ENCODE measurements around the gene CCSER1. TPM values are rescaled to one million over a fixed set of nuclear protein-coding genes. Genes with fewer than 3 reads are reported as not detected.

The CCSER1 gene
- total and polyA plus RNA-seq, 4 donors: 3.5 to 66.1 (median 14.5) TPM

DNA sequence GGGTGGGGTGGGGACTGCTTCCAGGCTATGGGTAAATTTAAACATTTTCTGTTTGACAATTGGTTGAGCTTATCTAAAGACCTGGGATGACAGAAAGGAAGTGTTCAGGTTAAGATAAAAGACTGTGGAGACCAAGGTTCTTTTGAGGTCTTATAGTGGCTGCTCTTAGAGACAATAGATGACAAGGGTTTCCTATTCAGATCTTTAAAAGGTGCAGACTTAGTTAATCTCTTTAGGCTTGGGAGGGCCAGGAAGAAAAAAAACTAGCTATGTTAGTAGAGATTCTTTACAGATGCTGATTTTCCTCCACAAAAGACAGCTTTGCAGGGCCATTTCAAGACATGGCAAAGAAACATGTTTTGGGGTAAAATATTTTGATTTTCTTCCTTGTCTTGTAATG lies 972.5 kb downstream of the CCSER1 start:
- no peak overlapping the region for H3K27ac ChIP-seq (ENCODE audit: low read depth, low read length)
- no peak overlapping the region for H3K4me3 ChIP-seq (ENCODE audit: low read depth, low read length)
- H3K27me3 ChIP-seq (ENCODE audit: control insufficient read depth, insufficient read depth, low read length): no peaks in the 10 kb centered on the region
- no peaks in the 10 kb centered on the region for H3K4me1 ChIP-seq (ENCODE audit: control insufficient read depth, insufficient read depth, low read length)
- H3K9me3 ChIP-seq (ENCODE audit: control insufficient read depth, insufficient read depth, low read length): no peaks in the 10 kb centered on the region
- no peak for DNase-seq (ENCODE audit: low read depth in 4 of 6, low spot score in 6 of 6)
- no peaks in the 10 kb centered on the region for H3K36me3 ChIP-seq (ENCODE audit: control insufficient read depth, insufficient read depth, low read length)

- Histone ChIP-seq H3K4me3 (ENCODE audit: low read depth, low read length) (no peak overlapping the region), H3K9me3 (ENCODE audit: control insufficient read depth, insufficient read depth, low read length) (no peaks in the 10 kb centered on the region), H3K4me1 (ENCODE audit: control insufficient read depth, insufficient read depth, low read length) (no peaks in the 10 kb centered on the region), H3K27ac (ENCODE audit: low read depth, low read length) (no peak overlapping the region), H3K36me3 (ENCODE audit: control insufficient read depth, insufficient read depth, low read length) (no peaks in the 10 kb centered on the region), H3K27me3 (ENCODE audit: control insufficient read depth, insufficient read depth, low read length) (no peaks in the 10 kb centered on the region)
- DNase-seq (ENCODE audit: low read depth in 4 of 6, low spot score in 6 of 6): no peak
- WGBS (ENCODE audit: insufficient coverage): 100% methylated on average over 3 of the region's 3 CpGs
Observed at GRCh38 chr4:91108751-91109150, 981.6 kb downstream of the CCSER1 start.

DNA sequence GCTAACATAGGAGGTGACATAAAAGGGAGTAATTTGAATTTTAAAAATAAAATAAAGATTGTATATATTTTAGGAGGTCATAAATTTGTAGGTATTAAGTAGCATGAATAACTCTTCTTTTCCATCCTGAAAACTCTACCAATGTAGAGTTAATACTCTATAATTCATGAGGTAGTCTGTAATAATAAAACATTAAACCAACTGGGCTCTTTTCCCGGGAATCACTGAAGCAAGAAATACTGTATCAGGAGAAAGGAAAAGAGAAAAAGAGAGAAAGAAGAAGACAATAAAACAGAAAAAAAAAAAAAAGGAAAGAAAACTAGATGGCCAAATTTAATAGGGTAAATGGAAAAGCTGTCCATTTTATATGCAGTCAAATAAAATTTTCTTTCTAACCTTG lies 984.4 kb downstream of the CCSER1 start:
- Histone ChIP-seq H3K36me3 (ENCODE audit: control insufficient read depth, insufficient read depth, low read length) (no peaks in the 10 kb centered on the region), H3K27me3 (ENCODE audit: control insufficient read depth, insufficient read depth, low read length) (no peaks in the 10 kb centered on the region), H3K27ac (ENCODE audit: low read depth, low read length) (no peak overlapping the region), H3K4me1 (ENCODE audit: control insufficient read depth, insufficient read depth, low read length) (no peaks in the 10 kb centered on the region), H3K9me3 (ENCODE audit: control insufficient read depth, insufficient read depth, low read length) (no peaks in the 10 kb centered on the region), H3K4me3 (ENCODE audit: low read depth, low read length) (no peak overlapping the region)
- DNase-seq (ENCODE audit: low read depth in 4 of 6, low spot score in 6 of 6): peak in 1 of 6 donors; percentile 37
- WGBS (ENCODE audit: insufficient coverage): no CpG with 5 or more reads among the region's 1 CpG

GRCh38 chr4:91113130-91113706 lies 986.0 kb downstream of the CCSER1 start:
- Histone ChIP-seq H3K27ac (ENCODE audit: low read depth, low read length) (no peak overlapping the region), H3K36me3 (ENCODE audit: control insufficient read depth, insufficient read depth, low read length) (no peaks in the 10 kb centered on the region), H3K27me3 (ENCODE audit: control insufficient read depth, insufficient read depth, low read length) (no peaks in the 10 kb centered on the region), H3K9me3 (ENCODE audit: control insufficient read depth, insufficient read depth, low read length) (no peaks in the 10 kb centered on the region), H3K4me1 (ENCODE audit: control insufficient read depth, insufficient read depth, low read length) (no peaks in the 10 kb centered on the region), H3K4me3 (ENCODE audit: low read depth, low read length) (no peak overlapping the region)
- no CpG with 5 or more reads among the region's 4 CpGs for WGBS (ENCODE audit: insufficient coverage)
- peak in 4 of 6 donors; percentile 8 to 76 (median 36) for DNase-seq (ENCODE audit: low read depth in 4 of 6, low spot score in 6 of 6)

DNA sequence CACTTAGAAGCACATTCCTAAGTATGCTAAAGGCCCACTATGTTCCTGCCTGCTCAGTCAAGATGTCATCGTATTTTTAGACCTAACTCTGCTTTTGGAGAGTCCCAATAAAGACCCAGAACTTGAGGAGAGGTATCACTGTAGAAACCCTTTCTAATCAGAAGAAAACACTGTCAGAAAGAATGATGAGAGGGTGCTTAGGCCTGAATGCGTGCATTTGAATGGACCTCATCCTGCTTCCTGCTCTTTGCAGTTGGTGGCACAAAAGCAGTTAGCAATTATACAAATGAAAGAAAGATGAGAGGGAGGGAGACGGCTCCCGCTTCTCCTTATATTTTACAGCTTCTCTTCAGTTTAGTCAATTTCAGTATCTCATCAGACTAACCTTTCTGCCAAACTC lies 987.2 kb downstream of the CCSER1 start:
- Histone ChIP-seq H3K4me1 (ENCODE audit: control insufficient read depth, insufficient read depth, low read length) (no peaks in the 10 kb centered on the region), H3K4me3 (ENCODE audit: low read depth, low read length) (no peak overlapping the region), H3K9me3 (ENCODE audit: control insufficient read depth, insufficient read depth, low read length) (no peaks in the 10 kb centered on the region), H3K27me3 (ENCODE audit: control insufficient read depth, insufficient read depth, low read length) (no peaks in the 10 kb centered on the region), H3K27ac (ENCODE audit: low read depth, low read length) (no peak overlapping the region), H3K36me3 (ENCODE audit: control insufficient read depth, insufficient read depth, low read length) (no peaks in the 10 kb centered on the region)
- no peak for DNase-seq (ENCODE audit: low read depth in 4 of 6, low spot score in 6 of 6)
- no CpG with 5 or more reads among the region's 4 CpGs for WGBS (ENCODE audit: insufficient coverage)

DNA sequence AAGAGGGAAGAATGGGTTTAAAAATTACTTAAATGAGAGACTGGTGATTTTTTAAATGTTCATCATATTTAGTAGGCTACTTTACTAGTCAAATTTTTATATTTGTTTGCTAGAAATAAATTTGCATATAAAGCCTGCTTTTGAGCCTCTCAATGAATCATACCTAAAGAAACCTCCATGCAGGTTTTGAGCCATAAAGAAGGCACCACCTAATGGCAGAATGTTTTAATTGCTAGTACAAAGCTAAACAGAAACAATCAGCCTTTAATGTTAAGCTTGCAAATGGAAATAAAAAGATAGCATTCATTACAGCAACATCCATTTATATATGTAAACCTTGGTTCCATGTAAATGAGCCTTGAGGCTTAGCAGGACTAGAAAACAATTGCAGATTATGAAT lies 989.7 kb downstream of the CCSER1 start:
- no peaks in the 10 kb centered on the region for H3K27me3 ChIP-seq (ENCODE audit: control insufficient read depth, insufficient read depth, low read length)
- H3K4me3 ChIP-seq (ENCODE audit: low read depth, low read length): no peak overlapping the region
- H3K9me3 ChIP-seq (ENCODE audit: control insufficient read depth, insufficient read depth, low read length): no peaks in the 10 kb centered on the region
- DNase-seq (ENCODE audit: low read depth in 4 of 6, low spot score in 6 of 6): no peak
- H3K36me3 ChIP-seq (ENCODE audit: control insufficient read depth, insufficient read depth, low read length): no peaks in the 10 kb centered on the region
- no peaks in the 10 kb centered on the region for H3K4me1 ChIP-seq (ENCODE audit: control insufficient read depth, insufficient read depth, low read length)
- H3K27ac ChIP-seq (ENCODE audit: low read depth, low read length): no peak overlapping the region

- Histone ChIP-seq H3K4me1 (ENCODE audit: control insufficient read depth, insufficient read depth, low read length) (no peaks in the 10 kb centered on the region), H3K27me3 (ENCODE audit: control insufficient read depth, insufficient read depth, low read length) (no peaks in the 10 kb centered on the region), H3K27ac (ENCODE audit: low read depth, low read length) (no peak overlapping the region), H3K9me3 (ENCODE audit: control insufficient read depth, insufficient read depth, low read length) (no peaks in the 10 kb centered on the region), H3K36me3 (ENCODE audit: control insufficient read depth, insufficient read depth, low read length) (no peaks in the 10 kb centered on the region), H3K4me3 (ENCODE audit: low read depth, low read length) (no peak overlapping the region)
- DNase-seq (ENCODE audit: low read depth in 4 of 6, low spot score in 6 of 6): no peak
Observed at GRCh38 chr4:91118597-91118996, 991.4 kb downstream of the CCSER1 start.

DNA sequence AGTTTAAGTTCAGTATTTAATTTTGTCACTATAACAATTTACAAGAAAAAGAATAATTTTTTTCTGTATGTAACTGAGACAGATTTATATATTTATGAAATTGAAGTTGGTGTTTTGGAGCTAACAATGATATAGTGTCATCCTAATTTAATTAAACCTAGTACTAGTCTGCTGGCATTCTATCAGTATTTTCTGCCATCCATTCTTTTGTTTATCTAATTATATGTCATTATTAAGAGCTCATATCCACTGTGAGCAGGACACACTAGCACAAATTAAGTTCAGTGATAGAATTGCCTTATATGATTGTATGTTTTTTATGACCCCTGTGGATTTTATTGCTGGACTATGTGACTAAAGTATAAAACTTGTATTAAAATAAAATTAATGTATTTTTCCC lies 996.5 kb downstream of the CCSER1 start:
- H3K27me3 ChIP-seq (ENCODE audit: control insufficient read depth, insufficient read depth, low read length): no peaks in the 10 kb centered on the region
- DNase-seq (ENCODE audit: low read depth in 4 of 6, low spot score in 6 of 6): no peak
- no peak overlapping the region for H3K4me3 ChIP-seq (ENCODE audit: low read depth, low read length)
- no peaks in the 10 kb centered on the region for H3K4me1 ChIP-seq (ENCODE audit: control insufficient read depth, insufficient read depth, low read length)
- no peaks in the 10 kb centered on the region for H3K9me3 ChIP-seq (ENCODE audit: control insufficient read depth, insufficient read depth, low read length)
- H3K27ac ChIP-seq (ENCODE audit: low read depth, low read length): no peak overlapping the region
- H3K36me3 ChIP-seq (ENCODE audit: control insufficient read depth, insufficient read depth, low read length): no peaks in the 10 kb centered on the region

DNA sequence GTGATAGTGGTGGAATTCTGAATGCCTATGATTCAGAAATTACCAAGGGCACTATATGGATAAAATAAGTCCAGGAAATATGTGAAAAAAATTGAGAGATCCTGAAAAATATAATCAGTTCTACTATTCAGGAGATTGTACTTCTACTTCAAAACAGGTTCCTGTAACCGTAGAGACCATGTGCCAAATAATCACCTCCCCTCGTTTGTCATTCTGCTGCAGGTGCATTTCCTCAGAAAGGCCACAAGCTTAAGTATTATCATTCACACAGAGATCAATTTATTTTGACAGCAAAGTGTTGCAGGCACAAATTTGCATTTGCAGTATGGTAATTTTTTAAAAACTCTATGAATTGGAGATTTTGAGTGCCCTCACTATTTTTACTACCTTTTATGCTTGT lies 1000.0 kb downstream of the CCSER1 start:
- DNase-seq (ENCODE audit: low read depth in 4 of 6, low spot score in 6 of 6): no peak
- Histone ChIP-seq H3K27me3 (ENCODE audit: control insufficient read depth, insufficient read depth, low read length) (no peaks in the 10 kb centered on the region), H3K36me3 (ENCODE audit: control insufficient read depth, insufficient read depth, low read length) (no peaks in the 10 kb centered on the region), H3K9me3 (ENCODE audit: control insufficient read depth, insufficient read depth, low read length) (no peaks in the 10 kb centered on the region), H3K27ac (ENCODE audit: low read depth, low read length) (no peak overlapping the region), H3K4me3 (ENCODE audit: low read depth, low read length) (no peak overlapping the region), H3K4me1 (ENCODE audit: control insufficient read depth, insufficient read depth, low read length) (no peaks in the 10 kb centered on the region)
- 100% methylated on average over 1 of the region's 2 CpGs for WGBS (ENCODE audit: insufficient coverage)

- Histone ChIP-seq H3K9me3 (ENCODE audit: control insufficient read depth, insufficient read depth, low read length) (no peaks in the 10 kb centered on the region), H3K4me1 (ENCODE audit: control insufficient read depth, insufficient read depth, low read length) (no peaks in the 10 kb centered on the region), H3K36me3 (ENCODE audit: control insufficient read depth, insufficient read depth, low read length) (no peaks in the 10 kb centered on the region), H3K4me3 (ENCODE audit: low read depth, low read length) (no peak overlapping the region), H3K27me3 (ENCODE audit: control insufficient read depth, insufficient read depth, low read length) (no peaks in the 10 kb centered on the region), H3K27ac (ENCODE audit: low read depth, low read length) (no peak overlapping the region)
- 17% methylated on average over 1 of the region's 1 CpG for WGBS (ENCODE audit: insufficient coverage)
- no peak for DNase-seq (ENCODE audit: low read depth in 4 of 6, low spot score in 6 of 6)
Observed at GRCh38 chr4:91127831-91128230, 1000.6 kb downstream of the CCSER1 start.

All from spinal cord (tissue), 10 donors.